GM10266 (cell line): ENCODE data around the gene YTHDF2.
"Not testable (repeated sequence)": the region's sequence is repeated elsewhere in the genome, so short reads cannot be mapped to it uniquely, and the experiment has no call there.

Source experiments
- DNase-seq: peaks from one replicate; pipeline ENCODE4 v3.0.0; 2012; ENCODE audit errors: extremely low spot score
- CTCF ChIP-seq: IDR thresholded peaks from 2 replicates; pipeline ENCODE4 v1.5.1; 2012; ENCODE audit warnings: mild to moderate bottlenecking, low read depth; ENCODE audit not compliant: control insufficient read depth, insufficient read depth; ENCODE audit errors: missing control alignments

Gene YTHDF2

GRCh38 chr1:28750330-28750729 is 13.6 kb downstream of the YTHDF2 start:
- no peak for DNase-seq
- no peak for TF ChIP-seq CTCF

GRCh38 chr1:28750771-28751294 is 14.1 kb downstream of the YTHDF2 start:
- DNase-seq: not testable (repeated sequence)

- DNase-seq: no peak
- TF ChIP-seq CTCF: no peak
Observed at GRCh38 chr1:28751315-28752060, 14.7 kb downstream of the YTHDF2 start.

DNA sequence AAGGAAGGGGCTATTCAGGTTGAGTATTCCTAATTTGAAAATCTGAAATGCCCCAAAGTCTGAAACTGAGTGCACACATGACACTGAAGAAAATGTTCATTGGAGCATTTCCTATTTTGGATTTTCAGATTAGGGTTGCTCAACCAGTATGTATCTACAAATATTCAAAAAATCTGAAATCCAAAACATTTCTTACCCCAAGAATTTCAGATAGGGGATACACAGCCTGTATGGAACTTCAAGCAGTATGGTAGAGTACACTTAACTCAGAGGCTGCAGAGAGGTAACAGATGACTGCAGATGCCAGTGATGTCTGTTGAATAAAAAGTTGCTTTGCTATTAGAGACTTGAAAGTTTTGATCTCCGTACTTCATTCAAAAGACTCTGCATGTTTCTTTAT is 19.0 kb downstream of the YTHDF2 start:
- no peak for DNase-seq
- TF ChIP-seq CTCF: no peak

DNA sequence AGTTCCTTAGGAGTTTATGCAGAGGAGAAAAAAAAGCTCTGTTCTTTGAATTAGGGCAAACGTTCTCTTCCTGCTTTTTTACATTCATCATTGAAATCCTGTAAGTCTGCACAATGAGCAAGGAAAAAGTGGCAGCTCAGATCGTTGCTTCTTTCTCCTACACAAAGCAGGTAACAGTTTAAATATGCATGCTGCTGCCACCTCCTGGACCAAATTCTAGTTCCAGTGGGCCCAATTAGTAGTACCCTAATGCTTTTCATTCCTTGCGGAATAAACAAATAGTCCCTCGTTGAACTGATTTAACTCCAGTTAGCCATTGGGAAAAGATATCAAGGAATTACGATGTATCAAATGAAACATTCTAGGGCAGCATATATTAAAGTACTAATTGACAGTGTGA is 20.1 kb downstream of the YTHDF2 start:
- no peak for TF ChIP-seq CTCF
- no peak for DNase-seq

- TF ChIP-seq CTCF: no peak
- DNase-seq: no peak
Observed at GRCh38 chr1:28758420-28758819, 21.7 kb downstream of the YTHDF2 start.

- no peak for DNase-seq
- TF ChIP-seq CTCF: no peak
Observed at GRCh38 chr1:28759257-28759656, 22.5 kb downstream of the YTHDF2 start.
